GM23248 (cell line): ENCODE results near the gene APC2. TPM values are rescaled to one million over a fixed set of nuclear protein-coding genes. Genes with fewer than 3 reads are reported as not detected.
"Not testable (repeated sequence)": the region's sequence is repeated elsewhere in the genome, so short reads cannot be mapped to it uniquely, and the experiment has no call there.

ENCODE experiments used
- DNase-seq: peaks from one replicate; pipeline ENCODE4 v3.0.0-alpha.2; 2015
- H2AFZ ChIP-seq: fragments of 200-600 bp; sonication (generic); 2 replicates; pipeline ENCODE4 v1.6.1; 2016; ENCODE audit warnings: antibody characterized with exemption
- H3F3A ChIP-seq: fragments of 200-600 bp; sonication (generic); 2 replicates; pipeline ENCODE4 v1.6.1; 2016; ENCODE audit warnings: mild to moderate bottlenecking, antibody characterized with exemption, mixed run types; ENCODE audit not compliant: insufficient read depth
- H3K27ac ChIP-seq: fragments of 200-600 bp; sonication (generic); 2 replicates; pipeline ENCODE4 v1.5.1; 2016; ENCODE audit warnings: mild to moderate bottlenecking
- H3K27me3 ChIP-seq: fragments of 200-600 bp; sonication (generic); replicated peaks from 2 replicates; pipeline ENCODE4 v1.6.1; 2016; ENCODE audit warnings: mild to moderate bottlenecking; ENCODE audit not compliant: insufficient read depth
- H3K36me3 ChIP-seq: fragments of 200-600 bp; sonication (generic); 2 replicates; pipeline ENCODE4 v1.6.1; 2016; ENCODE audit warnings: low read depth, mild to moderate bottlenecking
- H3K4me1 ChIP-seq: fragments of 200-600 bp; sonication (generic); 2 replicates; pipeline ENCODE4 v1.6.1; 2016; ENCODE audit warnings: mild to moderate bottlenecking; ENCODE audit not compliant: insufficient read depth
- H3K4me2 ChIP-seq: fragments of 200-600 bp; sonication (generic); one replicate; pipeline ENCODE4 v1.6.1; 2016; ENCODE audit warnings: mild to moderate bottlenecking; ENCODE audit not compliant: unreplicated experiment
- H3K4me3 ChIP-seq: fragments of 200-600 bp; sonication (generic); 2 replicates; pipeline ENCODE4 v1.5.1; 2016; ENCODE audit warnings: mild to moderate bottlenecking
- H3K79me2 ChIP-seq: fragments of 200-600 bp; sonication (generic); 2 replicates; pipeline ENCODE4 v1.6.1; 2016; ENCODE audit warnings: mild to moderate bottlenecking; ENCODE audit not compliant: insufficient read depth
- H3K9ac ChIP-seq: fragments of 200-600 bp; sonication (generic); 2 replicates; pipeline ENCODE4 v1.6.1; 2016; ENCODE audit warnings: mild to moderate bottlenecking
- H3K9me2 ChIP-seq: fragments of 200-600 bp; sonication (generic); 2 replicates; pipeline ENCODE4 v1.6.1; 2016; ENCODE audit warnings: mixed run types, mild to moderate bottlenecking, moderate library complexity; ENCODE audit not compliant: insufficient read depth
- H3K9me3 ChIP-seq: fragments of 200-600 bp; sonication (generic); one replicate; pipeline ENCODE4 v1.6.1; 2017; ENCODE audit warnings: low read depth
- H4K20me1 ChIP-seq: fragments of 200-600 bp; sonication (generic); 2 replicates; pipeline ENCODE4 v1.6.0; 2016; ENCODE audit not compliant: insufficient read depth
- EZH2 ChIP-seq: fragments of 200-600 bp; sonication (generic); IDR thresholded peaks from 2 replicates; pipeline ENCODE4 v1.6.1; 2018; ENCODE audit warnings: antibody characterized with exemption, mild to moderate bottlenecking; ENCODE audit not compliant: insufficient read depth, poor library complexity, severe bottlenecking
- EZH2phosphoT487 ChIP-seq: fragments of 200-600 bp; sonication (generic); IDR thresholded peaks from 2 replicates; pipeline ENCODE4 v1.6.1; 2018; ENCODE audit warnings: antibody characterized with exemption, moderate library complexity, mild to moderate bottlenecking, low read depth; ENCODE audit not compliant: insufficient read depth
- WGBS, 2 experiments: methylation state at CpG; one replicate each; pipeline ENCODE4 v1.1.6; 2015 to 2017; ENCODE audit warnings: low lambda C conversion rate in 2 of 2, low coverage in 1 of 2; ENCODE audit errors: missing lambda C conversion rate in 2 of 2; 5-methylcytosine and 5-hydroxymethylcytosine counted together
- in situ Hi-C: fragments of 300-500 bp; cut with MboI; formaldehyde crosslinking; loops from 2 replicates; pipeline ENCODE4 v1.15.0; 2020
- polyA plus RNA-seq: library from polyadenylated mRNA; unstranded; fragments of >200 nt; fragmentation: Nextera tagmentation; extraction: Ambion mirVana; gene quantifications from 2 replicates; pipeline ENCODE4 v1.2.1, GENCODE V29; 2016
- total RNA-seq: library from RNA; depleted of rRNA; stranded (reverse); fragments of >200 nt; shearing (Covaris generic); gene quantifications from 2 replicates; pipeline ENCODE4 v1.2.3, GENCODE V29; 2014

The APC2 gene
- total and polyA plus RNA-seq, 2 experiments from 2014 or later, result 0.10 to 0.11 TPM

DNA sequence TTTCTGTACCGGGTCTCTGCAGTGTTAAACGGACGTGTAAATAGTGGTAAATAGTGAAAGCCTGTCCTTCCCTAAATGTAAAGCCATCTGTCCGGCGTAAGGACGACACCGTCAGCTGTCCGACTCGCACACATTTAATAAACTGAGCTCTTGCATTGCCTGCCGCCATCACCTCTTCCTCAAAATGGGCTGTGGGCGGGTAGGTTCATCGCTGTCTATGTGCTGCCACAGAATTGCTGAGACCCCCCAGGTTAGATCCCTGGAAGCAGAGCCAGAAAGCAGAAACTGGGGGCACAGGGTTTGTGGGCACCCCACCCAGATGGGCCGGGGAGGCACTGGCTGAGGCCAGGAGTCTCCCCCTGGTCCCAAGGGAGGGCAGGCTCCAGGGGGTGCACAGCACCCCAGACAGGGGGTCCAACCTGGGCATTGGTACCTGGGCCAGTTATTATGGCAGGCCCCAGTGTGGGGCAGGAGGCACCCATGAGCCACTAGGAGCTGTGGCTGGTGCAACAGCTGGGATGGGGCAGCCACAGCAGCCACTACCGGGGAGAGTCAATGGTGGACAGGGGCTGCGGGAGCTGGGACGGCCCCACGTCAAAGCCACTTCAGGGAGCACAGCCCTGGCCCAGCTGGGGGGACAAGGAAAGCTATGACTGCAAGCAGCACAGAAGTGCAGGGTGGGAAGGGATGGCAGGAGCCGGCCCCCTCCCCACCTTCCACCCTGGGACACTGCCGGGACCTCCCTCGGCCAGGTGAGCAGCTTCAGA is 23.3 kb downstream of the APC2 start:
- H3K9me2 ChIP-seq, result no peaks in the 10 kb centered on the region
- 66 to 68% methylated on average over 20 of the region's 20 CpGs for WGBS, 2 experiments
- peaks cover 22% of the 10 kb centered on the region for H3K79me2 ChIP-seq
- H3K4me1 ChIP-seq, result no peaks in the 10 kb centered on the region
- in situ Hi-C loops, result no loop called here
- no peaks in the 10 kb centered on the region; the same call in 1 of the 2 replicates for H3K27me3 ChIP-seq
- no peak for TF ChIP-seq EZH2phosphoT487
- TF ChIP-seq EZH2, result no peak
- no peak overlapping the region for H3K27ac ChIP-seq
- H3K9me3 ChIP-seq, result no peaks in the 10 kb centered on the region
- DNase-seq, result no peak
- H2AFZ ChIP-seq, result no peak overlapping the region
- no peaks in the 10 kb centered on the region for H4K20me1 ChIP-seq
- no peak overlapping the region for H3K4me3 ChIP-seq
- no peaks in the 10 kb centered on the region for H3F3A ChIP-seq
- no peak overlapping the region for H3K4me2 ChIP-seq
- H3K36me3 ChIP-seq, result no peaks in the 10 kb centered on the region
- H3K9ac ChIP-seq, result no peak overlapping the region

DNA sequence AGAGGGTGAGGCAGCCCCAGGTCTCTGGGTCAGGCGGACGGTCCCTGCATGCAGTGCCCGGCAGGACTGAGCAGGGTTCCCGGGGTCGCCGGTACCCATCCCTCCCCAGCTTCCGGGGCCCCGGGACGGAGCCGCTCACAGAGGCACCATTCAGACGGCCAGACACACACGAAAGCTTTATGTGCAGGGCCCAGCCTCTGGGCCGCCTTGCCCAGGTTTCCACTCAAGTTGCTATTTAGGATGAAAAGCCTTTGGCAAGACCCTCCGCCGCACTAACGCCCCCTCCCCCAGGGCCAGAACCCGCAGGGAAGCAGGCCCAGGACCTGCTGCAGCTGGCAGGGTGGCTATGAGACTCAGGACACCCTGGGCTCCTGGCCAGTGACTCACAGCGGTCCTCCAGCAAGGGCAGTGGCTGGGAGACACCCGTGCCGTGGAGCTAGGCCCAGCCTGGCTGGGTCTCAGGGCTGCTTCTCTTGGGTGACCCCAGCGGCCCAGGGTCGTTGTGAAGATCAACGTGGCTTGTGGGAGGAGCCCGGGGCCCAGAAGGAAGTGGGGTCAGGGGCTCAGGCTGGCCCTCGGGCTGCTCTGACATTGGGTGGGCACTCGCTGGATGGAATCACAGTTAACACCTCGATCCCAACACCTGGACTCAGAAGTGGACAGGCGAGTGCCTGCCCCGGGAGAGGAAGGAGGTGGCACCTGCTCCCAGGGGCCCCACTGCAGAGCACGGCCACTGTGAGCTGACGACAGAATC is 24.3 kb downstream of the APC2 start:
- Histone ChIP-seq H3K27ac (no peak overlapping the region), H3K9me3 (no peaks in the 10 kb centered on the region), H3F3A (no peaks in the 10 kb centered on the region), H3K36me3 (no peaks in the 10 kb centered on the region), H3K79me2 (peaks cover 28% of the 10 kb centered on the region), H3K4me1 (no peaks in the 10 kb centered on the region), H3K9ac (no peak overlapping the region), H3K4me2 (no peak overlapping the region), H3K4me3 (no peak overlapping the region), H3K9me2 (no peaks in the 10 kb centered on the region), H2AFZ (no peak overlapping the region), H3K27me3 (no peaks in the 10 kb centered on the region; the same call in 1 of the 2 replicates), H4K20me1 (no peaks in the 10 kb centered on the region)
- DNase-seq, result peak; percentile 69
- 59 to 67% methylated on average over 30 to 31 of the region's 31 CpGs for WGBS, 2 experiments
- TF ChIP-seq EZH2 (no peak), EZH2phosphoT487 (no peak)
- in situ Hi-C loops, result no loop called here

DNA sequence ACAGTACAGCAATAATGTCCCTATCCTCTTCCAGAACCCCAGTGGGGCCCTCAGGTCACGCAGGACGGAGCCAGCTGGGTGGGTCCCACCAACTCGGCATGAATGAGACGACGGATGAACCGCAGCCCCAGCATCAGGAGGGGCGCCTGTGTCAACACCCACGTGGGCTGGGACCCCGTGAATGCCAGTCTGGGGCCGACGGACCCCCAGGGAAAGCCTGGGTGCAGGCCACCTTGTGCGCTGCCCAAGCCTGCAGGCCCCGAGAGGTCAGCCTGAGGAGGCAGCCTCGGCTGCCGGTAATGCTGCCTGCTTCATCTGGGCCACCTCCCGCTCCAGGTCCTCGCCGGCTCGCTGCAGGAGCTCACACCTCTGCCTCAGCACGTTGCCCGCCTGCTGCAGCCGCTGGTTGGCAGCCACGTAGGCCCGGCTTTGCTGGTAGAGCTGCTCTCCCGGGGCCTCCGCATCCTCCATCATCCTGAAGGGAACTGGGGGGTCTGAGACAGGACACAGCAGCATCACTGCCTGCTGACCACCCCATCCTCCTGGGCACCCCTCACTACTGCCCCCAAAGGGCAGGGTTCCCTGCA is 24.9 kb downstream of the APC2 start:
- Histone ChIP-seq H3K4me2 (no peak overlapping the region), H3K4me3 (no peak overlapping the region), H3K79me2 (peaks cover 28% of the 10 kb centered on the region), H3K36me3 (no peaks in the 10 kb centered on the region), H4K20me1 (no peaks in the 10 kb centered on the region), H3K4me1 (no peaks in the 10 kb centered on the region), H3K9ac (no peak overlapping the region), H3K27me3 (no peaks in the 10 kb centered on the region; the same call in 1 of the 2 replicates), H3K9me3 (no peaks in the 10 kb centered on the region), H3K9me2 (no peaks in the 10 kb centered on the region), H3K27ac (no peak overlapping the region), H3F3A (no peaks in the 10 kb centered on the region), H2AFZ (no peak overlapping the region)
- in situ Hi-C loops, result no loop called here
- 87 to 88% methylated on average over 24 of the region's 26 CpGs for WGBS, 2 experiments
- TF ChIP-seq EZH2 (no peak), EZH2phosphoT487 (no peak)
- DNase-seq, result no peak

DNA sequence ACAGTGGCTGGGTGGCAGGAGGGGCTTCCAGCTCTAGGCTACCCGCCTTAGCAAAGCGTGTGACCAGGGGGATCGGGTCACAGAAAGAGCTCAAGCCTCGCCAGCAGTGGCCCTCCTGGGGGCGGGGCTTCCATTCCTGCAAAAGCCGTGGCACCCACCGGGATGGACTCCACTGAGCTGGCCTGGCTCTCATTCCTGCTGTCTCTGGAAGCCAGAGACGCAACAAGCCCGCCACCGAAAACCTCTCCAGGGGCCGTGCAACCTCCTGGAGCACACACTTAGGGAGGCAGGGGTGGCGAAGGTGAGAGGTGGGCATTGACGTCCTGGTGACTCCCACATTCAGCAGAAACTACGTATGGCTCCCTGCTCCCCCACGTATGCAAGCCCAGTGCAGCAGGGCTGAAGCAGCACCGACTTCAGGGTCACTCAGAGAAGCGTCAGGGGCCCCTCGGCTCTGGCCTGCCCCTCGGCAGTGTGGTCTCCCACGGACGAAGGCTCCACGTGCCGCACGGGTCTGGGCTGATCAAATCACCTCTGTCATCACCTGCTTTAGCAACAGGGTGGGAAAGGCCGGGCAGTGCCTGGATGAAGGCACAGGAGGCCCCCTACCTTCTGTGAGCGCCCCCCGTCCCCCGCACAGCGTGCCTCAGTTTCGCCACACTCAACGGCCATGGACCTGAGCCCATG is 26.0 kb downstream of the APC2 start:
- DNase-seq, result no peak
- Histone ChIP-seq H3K9me3 (no peaks in the 10 kb centered on the region), H4K20me1 (no peaks in the 10 kb centered on the region), H3K9ac (no peak overlapping the region), H3F3A (no peaks in the 10 kb centered on the region), H3K27me3 (no peaks in the 10 kb centered on the region; the same call in 1 of the 2 replicates), H3K9me2 (no peaks in the 10 kb centered on the region), H3K27ac (no peak overlapping the region), H3K79me2 (peaks cover 28% of the 10 kb centered on the region), H3K36me3 (no peaks in the 10 kb centered on the region), H2AFZ (no peak overlapping the region), H3K4me2 (no peak overlapping the region), H3K4me3 (no peak overlapping the region), H3K4me1 (no peaks in the 10 kb centered on the region)
- 91 to 92% methylated on average over 26 to 31 of the region's 31 CpGs for WGBS, 2 experiments
- in situ Hi-C loops, result no loop called here
- TF ChIP-seq EZH2phosphoT487, result no peak
- TF ChIP-seq EZH2, result no peak

DNA sequence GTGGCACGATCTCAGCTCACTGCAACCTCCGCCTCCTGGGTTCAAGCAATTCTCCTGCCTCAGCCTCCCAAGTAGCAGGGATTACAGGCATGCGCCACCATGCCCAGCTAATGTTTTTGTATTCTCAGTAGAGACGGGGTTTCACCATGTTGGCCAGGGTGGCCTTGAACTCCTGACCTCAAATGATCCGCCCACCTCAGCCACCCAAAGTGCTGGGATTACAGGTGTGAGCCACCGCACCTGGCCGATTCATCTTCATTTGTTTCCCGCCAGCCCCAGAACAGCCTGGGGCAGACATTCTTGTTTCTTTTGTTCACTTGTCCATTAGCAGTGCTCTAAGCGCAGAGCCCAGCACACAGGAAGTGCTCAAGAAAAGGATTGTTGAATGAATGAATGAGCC is 27.1 kb downstream of the APC2 start:
- not testable (repeated sequence) for H4K20me1 ChIP-seq

More for the DNA sequence above, 27.1 kb downstream of the APC2 start:
- H3K9me2 ChIP-seq, H3K9me3 ChIP-seq, H3K27ac ChIP-seq, H3F3A ChIP-seq, H3K4me1 ChIP-seq, in situ Hi-C loops, H3K9ac ChIP-seq, H3K27me3 ChIP-seq, H2AFZ ChIP-seq, H3K4me3 ChIP-seq, H3K36me3 ChIP-seq, DNase-seq, H3K4me2 ChIP-seq: not testable (repeated sequence)
- peaks cover 28% of the 10 kb centered on the region for H3K79me2 ChIP-seq
- WGBS, 2 experiments, result 91 to 94% methylated on average over 9 of the region's 9 CpGs
